GM18519 (cell line): Measurements from ENCODE around the gene PIP4K2A.
A peak's percentile ranks its signal among the peaks of the same experiment; 100 is the strongest.

Experiments
- ATAC-seq: cut with Tn5 transposase; IDR thresholded peaks from one replicate; pipeline ENCODE4 v1.9.1; 2021; ENCODE audit warnings: mild to moderate bottlenecking, moderate library complexity; ENCODE audit not compliant: unreplicated experiment, low FRiP score

Gene PIP4K2A

GRCh38 chr10:22625516-22626290 lies 88.7 kb downstream of the PIP4K2A start:
- no peak for ATAC-seq

DNA sequence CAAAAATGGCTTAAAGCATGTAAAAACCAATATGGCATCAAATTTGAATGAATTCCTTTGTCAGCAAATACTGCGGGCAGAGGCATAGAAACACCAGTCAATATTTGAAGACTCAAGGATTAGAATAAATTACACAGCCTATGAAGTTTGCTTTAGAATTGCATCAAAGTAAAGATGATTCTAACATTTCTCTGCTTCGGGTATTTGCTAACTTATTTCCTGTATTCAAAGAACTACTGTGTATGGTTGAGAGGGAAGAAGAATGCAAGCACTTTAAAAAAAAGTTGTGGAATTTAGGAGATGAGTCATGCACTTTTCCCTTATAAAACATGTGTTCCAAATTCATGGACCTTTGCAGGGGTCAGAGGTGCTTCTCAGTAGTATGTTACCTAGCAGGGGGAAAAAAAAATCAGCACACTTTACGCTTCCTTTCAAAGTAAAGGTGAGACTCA lies 90.1 kb downstream of the PIP4K2A start:
- ATAC-seq: no peak

DNA sequence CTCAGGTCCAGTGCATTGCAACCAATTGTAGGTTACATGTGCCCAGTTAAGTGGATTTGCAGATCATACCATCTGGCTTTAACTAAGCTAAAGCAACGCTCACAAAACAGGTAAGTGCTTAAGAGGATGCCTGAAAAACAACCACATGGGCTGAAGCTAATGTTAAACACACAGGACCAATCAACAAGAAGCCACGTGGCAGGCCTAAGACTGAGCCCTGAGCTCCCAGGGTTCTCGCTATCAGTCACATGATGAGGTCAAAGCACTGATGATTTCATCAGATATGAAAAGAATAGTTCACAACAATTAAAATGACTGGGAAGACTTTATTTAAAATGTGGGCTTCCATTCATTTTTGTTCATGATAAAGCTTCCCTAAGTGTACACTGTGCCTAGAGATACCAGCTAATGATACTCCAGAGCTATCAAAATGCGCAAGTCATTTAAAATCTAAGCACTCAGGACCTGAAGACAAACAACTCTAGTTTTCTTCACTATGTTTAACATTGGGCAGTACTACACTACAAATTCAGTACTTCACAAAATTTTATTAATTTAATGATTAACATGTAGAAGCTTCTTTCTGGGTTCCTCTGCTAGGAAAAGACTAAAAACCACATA lies 90.6 kb downstream of the PIP4K2A start:
- ATAC-seq: no peak

DNA sequence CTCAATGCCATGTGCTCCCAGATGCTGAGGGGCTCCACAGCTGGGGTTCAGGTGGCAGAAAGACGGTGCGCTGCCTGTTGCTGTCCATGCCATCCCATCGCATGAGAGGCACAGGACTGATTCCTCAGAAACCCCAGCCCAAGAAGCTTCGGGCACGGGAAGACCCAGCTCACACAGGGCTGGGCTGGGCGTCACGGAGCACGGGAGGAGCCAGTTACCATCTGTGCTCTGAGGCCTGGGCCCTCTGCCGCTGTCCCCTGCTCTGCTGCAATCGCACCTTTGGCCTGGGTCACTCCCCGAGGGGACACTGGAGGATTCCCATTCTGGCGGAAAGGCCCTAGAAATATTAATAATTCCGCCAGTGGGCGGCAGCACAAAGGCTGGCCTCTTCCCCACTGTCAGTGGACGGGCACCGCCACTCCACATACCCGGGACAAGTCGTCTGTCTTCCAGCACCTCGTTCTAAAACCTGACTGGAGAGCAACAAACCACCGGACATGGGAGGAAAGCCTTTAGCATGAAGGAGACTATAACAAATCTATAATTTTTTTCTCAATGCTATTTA lies 92.1 kb downstream of the PIP4K2A start:
- no peak for ATAC-seq

GRCh38 chr10:22621726-22622125 lies 92.7 kb downstream of the PIP4K2A start:
- ATAC-seq: no peak

- ATAC-seq: no peak
Measured at GRCh38 chr10:22620929-22621328, 93.4 kb downstream of the PIP4K2A start.

DNA sequence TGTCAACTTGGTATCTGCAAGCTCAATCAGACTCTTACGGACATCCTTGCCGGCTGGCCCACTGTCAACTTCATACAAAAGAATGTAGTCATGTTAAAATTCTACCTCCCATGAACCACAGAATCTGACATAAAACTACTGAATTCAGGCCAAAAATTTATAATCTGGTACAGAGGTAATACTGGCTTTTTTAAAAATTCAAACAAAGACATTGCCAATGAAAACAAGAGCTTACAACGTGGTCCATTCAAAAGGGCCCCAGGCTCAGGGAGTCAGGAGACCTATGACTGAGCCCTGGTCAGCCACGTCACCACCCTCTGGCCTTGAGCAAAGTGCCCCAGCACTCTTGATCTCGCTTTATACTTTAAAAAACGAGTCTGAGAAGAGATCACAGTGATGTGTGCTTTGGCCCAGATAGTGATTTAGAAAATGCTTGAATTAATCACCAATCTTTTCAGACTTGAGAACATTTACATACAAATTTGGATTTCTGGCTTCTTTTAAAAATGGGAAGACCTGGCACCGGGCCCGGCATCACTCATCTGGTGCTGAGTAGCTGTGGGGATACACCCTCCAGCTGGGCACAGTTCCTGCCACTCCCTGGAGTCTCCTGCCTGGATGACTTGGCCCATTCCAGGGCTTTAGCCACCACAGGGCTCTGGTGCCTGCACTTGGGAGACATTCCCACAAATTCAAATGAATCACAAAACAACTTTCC lies 94.1 kb downstream of the PIP4K2A start:
- ATAC-seq: no peak

DNA sequence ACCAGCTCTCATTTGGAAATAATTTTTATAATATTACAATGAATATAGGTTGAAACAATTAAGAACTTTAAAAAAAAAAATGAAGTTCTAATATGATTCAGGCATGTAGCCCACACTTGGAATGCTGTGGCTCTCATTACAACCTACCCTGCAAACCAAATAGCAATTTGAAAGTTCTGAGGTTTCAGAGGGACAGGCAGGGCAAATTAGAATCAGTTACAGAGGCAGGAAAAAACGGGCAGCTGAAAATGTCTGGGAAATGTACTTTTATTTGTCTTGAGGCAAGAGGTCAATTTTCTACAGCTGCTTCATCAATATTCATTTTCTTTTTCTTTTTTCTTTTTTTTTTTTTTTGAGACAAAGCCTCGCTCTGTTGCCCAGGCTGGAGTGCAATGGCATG lies 95.3 kb downstream of the PIP4K2A start:
- no peak for ATAC-seq

GRCh38 chr10:22618078-22618785 lies 96.1 kb downstream of the PIP4K2A start:
- ATAC-seq: no peak

DNA sequence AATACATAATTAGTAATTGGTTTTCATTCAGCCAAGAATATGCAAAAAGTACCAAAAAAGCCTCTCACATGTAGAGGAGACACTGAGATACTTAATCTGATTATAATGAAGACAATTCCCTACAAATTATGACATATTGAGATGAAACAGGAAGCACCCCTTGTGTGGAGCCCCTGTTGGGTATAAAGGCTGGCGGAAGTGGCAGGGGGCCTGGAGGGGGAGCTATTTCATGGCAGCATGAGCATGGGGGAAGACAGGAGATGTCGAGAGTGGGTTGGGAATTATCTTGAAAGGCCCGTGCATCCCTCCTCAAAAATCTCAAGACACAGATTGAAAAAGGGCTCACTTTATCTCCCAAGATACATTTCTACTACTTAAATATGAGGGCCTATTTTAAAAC lies 96.9 kb downstream of the PIP4K2A start:
- no peak for ATAC-seq

- ATAC-seq: no peak
Measured at GRCh38 chr10:22617051-22617450, 97.3 kb downstream of the PIP4K2A start.

GRCh38 chr10:22615819-22616499 lies 98.4 kb downstream of the PIP4K2A start:
- ATAC-seq: peak; percentile 46

GRCh38 chr10:22615101-22615500 lies 99.3 kb downstream of the PIP4K2A start:
- no peak for ATAC-seq

- ATAC-seq: no peak
Measured at GRCh38 chr10:22613011-22613410, 101.4 kb downstream of the PIP4K2A start.

DNA sequence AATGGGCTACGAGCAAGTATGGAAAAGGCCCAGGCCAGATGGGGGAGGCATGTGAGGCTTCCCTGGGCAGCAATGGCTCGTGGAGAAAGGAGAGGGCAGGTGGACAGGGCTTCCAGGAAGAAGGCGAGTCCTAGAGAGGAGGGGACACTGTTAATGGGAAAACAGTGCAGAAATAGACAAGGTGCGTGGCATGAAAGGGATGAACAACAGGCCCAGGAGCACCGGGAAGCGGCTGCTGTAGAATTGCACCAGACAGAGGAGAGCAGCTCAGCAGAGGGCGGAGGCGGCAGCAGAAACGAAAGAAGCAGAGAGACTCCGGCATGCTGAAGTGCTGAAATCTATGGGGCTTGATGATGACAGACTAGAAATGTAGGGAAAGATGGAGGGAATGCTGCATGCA lies 102.1 kb downstream of the PIP4K2A start:
- ATAC-seq: no peak

DNA sequence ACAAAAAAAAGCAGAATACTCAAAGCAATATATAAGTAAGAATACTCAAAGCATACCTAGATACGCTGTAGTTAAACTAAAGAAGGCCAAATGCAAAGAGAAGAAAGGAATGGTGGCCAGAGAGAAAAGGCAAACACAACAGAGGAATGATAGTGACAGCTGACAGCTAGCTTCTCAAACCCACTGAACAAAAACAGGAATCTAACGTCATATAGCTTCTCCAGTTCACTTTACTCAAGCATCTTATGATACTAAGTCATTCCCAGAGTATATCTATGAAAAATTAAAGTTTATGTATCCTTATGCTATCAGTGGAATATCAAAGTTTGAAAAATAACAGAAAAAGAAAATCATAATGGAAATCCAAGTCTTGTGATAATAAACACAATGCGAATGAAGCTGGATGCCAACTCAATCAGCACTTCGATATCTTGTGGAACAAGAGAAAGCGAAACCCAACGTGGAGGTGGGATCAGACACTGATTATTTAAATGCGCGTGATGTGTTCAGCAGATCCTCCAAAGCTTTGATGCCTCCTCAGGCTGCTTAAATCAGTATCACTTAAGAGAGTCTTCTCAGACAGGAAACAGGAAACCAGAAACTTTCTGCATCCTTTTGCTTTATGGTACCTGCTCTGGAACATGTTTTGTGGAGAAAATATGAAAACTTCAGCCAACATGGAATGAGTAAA lies 102.8 kb downstream of the PIP4K2A start:
- ATAC-seq: no peak

GRCh38 chr10:22610610-22611009 lies 103.8 kb downstream of the PIP4K2A start:
- no peak for ATAC-seq

- ATAC-seq: no peak
Measured at GRCh38 chr10:22609719-22610465, 104.5 kb downstream of the PIP4K2A start.

DNA sequence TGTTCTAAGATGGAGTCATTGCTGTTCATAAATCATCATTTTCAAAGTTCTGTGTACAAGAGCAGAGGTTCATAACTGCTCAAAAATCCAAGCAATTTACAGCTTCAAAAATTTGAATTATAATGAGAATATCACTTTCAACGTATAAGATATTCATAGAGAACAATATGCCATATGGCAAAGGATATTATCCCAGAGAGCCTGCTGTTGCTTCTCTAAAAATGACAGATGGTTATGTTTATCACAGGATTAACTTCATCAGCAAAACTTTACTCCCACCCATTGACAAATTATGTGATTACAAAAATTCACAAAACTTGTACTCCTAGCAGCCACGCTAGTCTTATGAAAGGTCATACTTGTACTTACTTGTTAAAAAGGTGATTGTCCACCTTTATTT lies 105.1 kb downstream of the PIP4K2A start:
- no peak for ATAC-seq
